ENCODE measurements around the gene CCDC89. TPM values are rescaled to one million over a fixed set of nuclear protein-coding genes. Genes with fewer than 3 reads are reported as not detected.
A peak's percentile ranks its signal among the peaks of the same experiment; 100 is the strongest.

CCDC89 gene
- total RNA-seq (10 to 100 TPM in 1 of 5 donors, 1 to 10 TPM in 3, under 1 TPM in 1; 0.58 to 10.4 (median 4.2) TPM), polyA plus RNA-seq (under 1 TPM; 0.25 to 0.46 (median 0.37) TPM)
- long read RNA-seq, donor 1, result 0 reads
- long read RNA-seq, donor 2, result 0 reads
- long read RNA-seq, donor 3, result 0 reads
- long read RNA-seq, donor 4, result 0 reads
- long read RNA-seq, donor 5, result 0 reads
- long read RNA-seq, donor 6, partial matches to known transcripts, result 0 of 4 reads
- long read RNA-seq, donor 6, other reads (novel, unspliced or antisense), result 0 of 4 reads
- long read RNA-seq, donor 7, result 0 reads
- long read RNA-seq, donor 8, partial matches to known transcripts, result 0 of 3 reads
- long read RNA-seq, donor 8, other reads (novel, unspliced or antisense), result 0 of 3 reads
- long read RNA-seq, donor 9, result 0 reads
- long read RNA-seq, donor 10, result 0 reads

DNA sequence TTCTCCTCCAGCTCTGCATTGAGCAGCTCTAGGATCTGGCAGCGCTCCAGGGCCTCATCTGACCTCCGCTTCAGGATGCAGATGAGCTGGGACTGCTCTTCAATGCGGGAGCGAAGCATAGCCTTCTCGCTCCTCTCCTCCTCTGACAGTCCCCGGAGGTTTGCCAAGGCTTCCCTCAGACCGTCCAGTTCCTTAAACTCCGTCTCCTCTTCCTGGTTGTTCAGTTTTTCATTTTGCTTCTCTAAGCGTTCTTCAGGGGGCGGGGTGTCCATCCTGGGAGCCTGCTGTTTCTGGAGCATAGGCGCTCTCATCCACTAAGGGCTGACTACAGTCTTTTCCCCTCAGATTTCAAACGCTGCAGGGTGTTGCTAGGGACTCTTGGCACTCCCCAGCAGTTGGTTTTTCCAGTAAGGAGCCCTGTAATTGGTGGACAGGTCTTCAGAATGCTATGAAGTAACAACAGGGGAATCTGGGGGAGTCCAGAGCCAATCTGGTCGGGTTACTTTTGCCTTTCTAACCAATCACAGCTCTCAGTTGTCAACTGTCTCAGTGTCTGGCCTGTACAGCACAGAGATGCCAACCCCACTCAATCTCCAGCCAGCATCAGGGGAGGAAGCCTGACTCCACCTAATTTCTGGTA, at the start of gene CCDC89:
Gene CCDC89 (minus strand): TSS at position 376 of the 640 bp plus-strand sequence. CDS start 65 bp downstream, at position 311.
- TF ChIP-seq, protein P1, sequence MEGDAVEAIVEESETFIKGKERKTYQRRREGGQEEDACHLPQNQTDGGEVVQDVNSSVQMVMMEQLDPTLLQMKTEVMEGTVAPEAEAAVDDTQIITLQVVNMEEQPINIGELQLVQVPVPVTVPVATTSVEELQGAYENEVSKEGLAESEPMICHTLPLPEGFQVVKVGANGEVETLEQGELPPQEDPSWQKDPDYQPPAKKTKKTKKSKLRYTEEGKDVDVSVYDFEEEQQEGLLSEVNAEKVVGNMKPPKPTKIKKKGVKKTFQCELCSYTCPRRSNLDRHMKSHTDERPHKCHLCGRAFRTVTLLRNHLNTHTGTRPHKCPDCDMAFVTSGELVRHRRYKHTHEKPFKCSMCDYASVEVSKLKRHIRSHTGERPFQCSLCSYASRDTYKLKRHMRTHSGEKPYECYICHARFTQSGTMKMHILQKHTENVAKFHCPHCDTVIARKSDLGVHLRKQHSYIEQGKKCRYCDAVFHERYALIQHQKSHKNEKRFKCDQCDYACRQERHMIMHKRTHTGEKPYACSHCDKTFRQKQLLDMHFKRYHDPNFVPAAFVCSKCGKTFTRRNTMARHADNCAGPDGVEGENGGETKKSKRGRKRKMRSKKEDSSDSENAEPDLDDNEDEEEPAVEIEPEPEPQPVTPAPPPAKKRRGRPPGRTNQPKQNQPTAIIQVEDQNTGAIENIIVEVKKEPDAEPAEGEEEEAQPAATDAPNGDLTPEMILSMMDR (IDR thresholded peaks at IDR 0.05), result no peak
- TF ChIP-seq POLR2AphosphoS5 (IDR thresholded peaks at IDR 0.05) (peak in 1 of 3 donors; percentile 34), EP300 (IDR thresholded peaks at IDR 0.05) (no peak), POLR2A (IDR thresholded peaks at IDR 0.05) (no peak)
- H3K27me3 ChIP-seq, result no peaks in the 10 kb centered on the region
- H3K4me3 ChIP-seq, result peak within 1 kb of the TSS; percentile 29 to 40 (median 39)
- H3K9me3 ChIP-seq, result no peaks in the 10 kb centered on the region
- peak within 1 kb of the TSS; percentile 35 to 81 (median 64) for H3K27ac ChIP-seq
- H3K4me1 ChIP-seq, result peaks cover 9 to 45% (median 34%) of the 10 kb centered on the region in 4 donors
- WGBS, 5 donors, result 46 to 65% (median 54%) methylated on average over 13 of the region's 13 CpGs
- peaks cover 0 to 7% (median 2%) of the 10 kb centered on the region in 4 donors for H3K36me3 ChIP-seq
- peak; percentile 30 to 94 for DNase-seq
- intact Hi-C loops (cut with DNase I; ENCODE audit: low total_unique reads), result no loop called here

DNA sequence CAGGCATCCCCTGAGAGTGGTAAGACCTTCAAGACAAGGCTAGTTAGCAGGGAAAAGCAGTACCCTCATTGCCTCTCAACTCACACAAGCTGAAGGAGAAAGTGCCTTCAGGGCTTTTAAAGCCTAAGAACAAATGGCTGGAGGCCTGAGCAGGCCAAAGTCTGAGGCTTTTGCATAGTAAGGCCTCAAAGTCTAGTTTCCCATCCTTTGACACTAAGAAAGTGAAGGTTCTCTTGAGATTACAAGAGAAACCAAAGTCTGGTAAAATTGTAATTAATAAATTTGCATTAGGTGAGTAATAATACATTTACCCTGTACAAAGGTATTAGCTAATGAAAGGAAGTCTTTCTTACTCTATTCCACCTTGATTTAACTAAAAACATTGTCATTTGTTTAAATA, 47.0 kb upstream of the CCDC89 start:
- H3K9me3 ChIP-seq, result no peaks in the 10 kb centered on the region
- H3K36me3 ChIP-seq, result peaks cover 0 to 21% (median 13%) of the 10 kb centered on the region in 4 donors
- no peak for DNase-seq
- intact Hi-C loops (cut with DNase I; ENCODE audit: low total_unique reads), result no loop called here
- H3K4me1 ChIP-seq, result peaks cover 0 to 3% (median 0%) of the 10 kb centered on the region in 4 donors
- H3K27me3 ChIP-seq, result no peaks in the 10 kb centered on the region
- no peak overlapping the region for H3K27ac ChIP-seq
- H3K4me3 ChIP-seq, result no peak overlapping the region
- TF ChIP-seq EP300 (IDR thresholded peaks at IDR 0.05) (no peak), POLR2A (IDR thresholded peaks at IDR 0.05) (no peak), POLR2AphosphoS5 (IDR thresholded peaks at IDR 0.05) (no peak)

DNA sequence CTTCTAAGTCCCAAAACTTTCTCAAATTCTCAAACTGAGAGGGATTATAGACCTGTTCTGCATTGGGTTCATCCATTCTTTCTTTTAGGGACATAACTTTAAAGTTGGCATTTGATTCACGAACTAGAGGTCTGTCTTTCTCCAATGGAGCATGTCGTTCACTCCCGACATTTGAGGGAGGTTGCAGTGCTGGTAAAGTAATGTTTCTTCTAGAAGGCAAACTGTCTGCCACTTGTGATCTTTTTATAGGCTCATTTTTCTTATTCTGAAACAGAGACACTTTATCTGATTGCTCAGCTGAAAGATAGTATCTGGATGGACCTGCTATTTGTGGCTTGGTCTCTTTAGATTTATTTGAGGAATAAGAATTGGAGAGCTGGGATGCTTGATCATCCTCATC, 40.4 kb upstream of the CCDC89 start:
- WGBS, 5 donors, result 97 to 100% (median 98%) methylated on average over 3 of the region's 3 CpGs
- no peak for DNase-seq
- intact Hi-C loops (cut with DNase I; ENCODE audit: low total_unique reads), result no loop called here
- Histone ChIP-seq H3K9me3 (no peaks in the 10 kb centered on the region), H3K27me3 (no peaks in the 10 kb centered on the region), H3K36me3 (peaks cover 0 to 10% (median 9%) of the 10 kb centered on the region in 4 donors), H3K4me1 (no peaks in the 10 kb centered on the region), H3K4me3 (no peak overlapping the region), H3K27ac (no peak overlapping the region)
- TF ChIP-seq EP300 (IDR thresholded peaks at IDR 0.05) (no peak), POLR2A (IDR thresholded peaks at IDR 0.05) (no peak), POLR2AphosphoS5 (IDR thresholded peaks at IDR 0.05) (no peak)
- TF ChIP-seq, protein P1 (IDR thresholded peaks at IDR 0.05), result no peak

DNA sequence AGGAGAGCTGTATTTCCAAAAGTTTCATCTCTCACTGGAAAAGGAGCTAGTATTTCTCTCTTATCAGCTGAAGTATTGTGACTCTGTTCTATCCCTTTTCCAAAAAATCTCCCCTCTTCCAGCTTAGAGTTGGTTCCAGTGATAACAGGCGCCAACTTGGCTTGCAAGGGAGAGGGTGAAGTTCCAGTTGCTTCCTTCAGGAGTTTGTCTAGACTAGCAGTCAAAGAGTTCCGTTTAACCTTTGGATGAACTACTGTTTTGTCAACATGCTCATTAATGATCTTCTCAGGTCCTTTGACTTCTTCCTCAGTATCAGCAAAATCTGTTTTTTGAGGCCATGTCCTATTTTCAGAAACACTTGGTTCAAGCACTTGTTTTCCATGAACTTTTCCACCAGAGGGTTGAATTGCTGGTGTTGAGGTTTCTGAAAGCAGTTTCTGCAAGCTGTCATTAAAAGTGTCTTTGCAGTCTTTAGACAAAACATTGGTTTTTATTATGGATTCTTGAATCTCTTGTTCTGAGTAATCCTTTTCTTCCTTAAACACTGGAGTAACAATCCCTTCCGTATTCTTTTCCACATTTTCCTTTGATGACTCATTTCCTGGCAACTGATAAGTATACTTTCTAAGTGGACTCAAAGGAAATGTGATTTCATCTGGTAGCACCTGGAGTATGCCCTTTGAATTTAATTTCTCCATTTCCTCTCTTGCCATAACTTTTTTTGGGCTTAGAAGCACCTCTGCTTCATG, 39.7 kb upstream of the CCDC89 start:
- peak in 1 of 2 donors; percentile 46 for DNase-seq
- Histone ChIP-seq H3K36me3 (peaks cover 0 to 10% (median 9%) of the 10 kb centered on the region in 4 donors), H3K4me1 (no peaks in the 10 kb centered on the region), H3K27ac (peak overlapping the region in 1 of 5 donors; percentile 15), H3K27me3 (no peaks in the 10 kb centered on the region), H3K9me3 (no peaks in the 10 kb centered on the region), H3K4me3 (no peak overlapping the region)
- TF ChIP-seq POLR2AphosphoS5 (IDR thresholded peaks at IDR 0.05) (peak in 1 of 3 donors; percentile 13), POLR2A (IDR thresholded peaks at IDR 0.05) (no peak), EP300 (IDR thresholded peaks at IDR 0.05) (no peak)
- TF ChIP-seq, protein P1 (IDR thresholded peaks at IDR 0.05), result no peak
- intact Hi-C loops (cut with DNase I; ENCODE audit: low total_unique reads), result no loop called here
- 68 to 75% (median 72%) methylated on average over 3 of the region's 3 CpGs for WGBS, 5 donors

All from stomach (tissue), 19 donors.